ENCODE measurements around the gene ZNF664.

DNA sequence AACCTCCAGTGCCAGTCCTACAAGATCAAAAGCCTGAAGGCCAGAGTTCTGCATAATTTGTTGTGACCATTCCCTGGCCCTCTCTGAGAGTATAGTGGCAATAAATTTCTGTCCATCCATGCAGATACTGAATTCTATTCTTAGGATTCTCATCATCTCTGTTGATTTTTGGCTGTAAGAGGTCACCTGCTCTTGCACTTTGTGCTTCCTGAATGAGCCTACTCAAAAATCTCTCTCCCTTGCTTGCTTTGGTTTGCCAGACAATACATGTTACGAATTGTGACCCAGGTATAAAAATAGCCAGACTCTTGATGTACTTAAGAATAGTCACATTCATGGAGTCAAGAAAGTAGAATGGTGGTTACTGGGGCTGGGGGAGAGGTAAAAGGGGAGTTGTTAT lies 16.7 kb downstream of the ZNF664 start:
- no peak for TF ChIP-seq ZNF766 (CRISPR knock-in tag; conservative IDR thresholded peaks at IDR 0.05)
- TF ChIP-seq TGIF2 (CRISPR knock-in tag; IDR thresholded peaks at IDR 0.05), result no peak
- TF ChIP-seq, protein P1, sequence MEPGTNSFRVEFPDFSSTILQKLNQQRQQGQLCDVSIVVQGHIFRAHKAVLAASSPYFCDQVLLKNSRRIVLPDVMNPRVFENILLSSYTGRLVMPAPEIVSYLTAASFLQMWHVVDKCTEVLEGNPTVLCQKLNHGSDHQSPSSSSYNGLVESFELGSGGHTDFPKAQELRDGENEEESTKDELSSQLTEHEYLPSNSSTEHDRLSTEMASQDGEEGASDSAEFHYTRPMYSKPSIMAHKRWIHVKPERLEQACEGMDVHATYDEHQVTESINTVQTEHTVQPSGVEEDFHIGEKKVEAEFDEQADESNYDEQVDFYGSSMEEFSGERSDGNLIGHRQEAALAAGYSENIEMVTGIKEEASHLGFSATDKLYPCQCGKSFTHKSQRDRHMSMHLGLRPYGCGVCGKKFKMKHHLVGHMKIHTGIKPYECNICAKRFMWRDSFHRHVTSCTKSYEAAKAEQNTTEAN (CRISPR knock-in tag; IDR thresholded peaks at IDR 0.05), result no peak
- TF ChIP-seq REST (IDR thresholded peaks at IDR 0.05; ENCODE audit: borderline replicate concordance), result no peak
- no peak for TF ChIP-seq REST (CRISPR knock-in tag; IDR thresholded peaks at IDR 0.05; ENCODE audit: low read depth)
- no peak for TF ChIP-seq SIX5 (IDR thresholded peaks at IDR 0.05; ENCODE audit: borderline replicate concordance in 1 of 2, insufficient read depth in 1 of 2, low read depth in 1 of 2, low read length in 2 of 2)
- no peak for TF ChIP-seq NR1H2 (CRISPR knock-in tag; IDR thresholded peaks at IDR 0.05)
- no peak for TF ChIP-seq ZNF436 (CRISPR knock-in tag; IDR thresholded peaks at IDR 0.05)
- TF ChIP-seq, protein P2, sequence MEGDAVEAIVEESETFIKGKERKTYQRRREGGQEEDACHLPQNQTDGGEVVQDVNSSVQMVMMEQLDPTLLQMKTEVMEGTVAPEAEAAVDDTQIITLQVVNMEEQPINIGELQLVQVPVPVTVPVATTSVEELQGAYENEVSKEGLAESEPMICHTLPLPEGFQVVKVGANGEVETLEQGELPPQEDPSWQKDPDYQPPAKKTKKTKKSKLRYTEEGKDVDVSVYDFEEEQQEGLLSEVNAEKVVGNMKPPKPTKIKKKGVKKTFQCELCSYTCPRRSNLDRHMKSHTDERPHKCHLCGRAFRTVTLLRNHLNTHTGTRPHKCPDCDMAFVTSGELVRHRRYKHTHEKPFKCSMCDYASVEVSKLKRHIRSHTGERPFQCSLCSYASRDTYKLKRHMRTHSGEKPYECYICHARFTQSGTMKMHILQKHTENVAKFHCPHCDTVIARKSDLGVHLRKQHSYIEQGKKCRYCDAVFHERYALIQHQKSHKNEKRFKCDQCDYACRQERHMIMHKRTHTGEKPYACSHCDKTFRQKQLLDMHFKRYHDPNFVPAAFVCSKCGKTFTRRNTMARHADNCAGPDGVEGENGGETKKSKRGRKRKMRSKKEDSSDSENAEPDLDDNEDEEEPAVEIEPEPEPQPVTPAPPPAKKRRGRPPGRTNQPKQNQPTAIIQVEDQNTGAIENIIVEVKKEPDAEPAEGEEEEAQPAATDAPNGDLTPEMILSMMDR (IDR thresholded peaks at IDR 0.05 in 2 of 3, conservative IDR thresholded peaks at IDR 0.05 in 1 of 3; ENCODE audit: insufficient read depth in 2 of 3, low read depth in 1 of 3, low read length in 3 of 3), result no peak
- TF ChIP-seq SRSF3 (IDR thresholded peaks at IDR 0.05; ENCODE audit: insufficient read depth, low read length), result no peak
